Umbilical cord (tissue), 2 donors: ENCODE data around the gene FGF7. TPM values are rescaled to one million over a fixed set of nuclear protein-coding genes. Genes with fewer than 3 reads are reported as not detected.
"Not testable (repeated sequence)": the region's sequence is repeated elsewhere in the genome, so short reads cannot be mapped to it uniquely, and the experiment has no call there.

ENCODE experiments used
- DNase-seq: peaks from one replicate; pipeline ENCODE4 v3.0.0-alpha.2; 2015; ENCODE audit warnings: low spot score
- total RNA-seq: library from RNA; depleted of rRNA; stranded (reverse); fragments of >200 nt; gene quantifications from one replicate; pipeline ENCODE4 v1.2.3, GENCODE V29; 2014; ENCODE audit warnings: low replicate concordance; ENCODE audit not compliant: insufficient read depth

FGF7 gene, protein sequence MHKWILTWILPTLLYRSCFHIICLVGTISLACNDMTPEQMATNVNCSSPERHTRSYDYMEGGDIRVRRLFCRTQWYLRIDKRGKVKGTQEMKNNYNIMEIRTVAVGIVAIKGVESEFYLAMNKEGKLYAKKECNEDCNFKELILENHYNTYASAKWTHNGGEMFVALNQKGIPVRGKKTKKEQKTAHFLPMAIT
- total RNA-seq: 32.7 TPM

- peak; percentile 78 for DNase-seq
Observed at GRCh38 chr15:49423021-49423420, at the start of gene FGF7. FGF7 (plus strand) TSS chr15:49423242; CDS start chr15:49424298, 1,056 bp downstream.

GRCh38 chr15:49379996-49380395 is 43.0 kb upstream of the FGF7 start:
- DNase-seq: no peak

- DNase-seq: no peak
Observed at GRCh38 chr15:49380912-49381311, 42.1 kb upstream of the FGF7 start.

- DNase-seq: no peak
Observed at GRCh38 chr15:49382394-49382793, 40.6 kb upstream of the FGF7 start.

DNA sequence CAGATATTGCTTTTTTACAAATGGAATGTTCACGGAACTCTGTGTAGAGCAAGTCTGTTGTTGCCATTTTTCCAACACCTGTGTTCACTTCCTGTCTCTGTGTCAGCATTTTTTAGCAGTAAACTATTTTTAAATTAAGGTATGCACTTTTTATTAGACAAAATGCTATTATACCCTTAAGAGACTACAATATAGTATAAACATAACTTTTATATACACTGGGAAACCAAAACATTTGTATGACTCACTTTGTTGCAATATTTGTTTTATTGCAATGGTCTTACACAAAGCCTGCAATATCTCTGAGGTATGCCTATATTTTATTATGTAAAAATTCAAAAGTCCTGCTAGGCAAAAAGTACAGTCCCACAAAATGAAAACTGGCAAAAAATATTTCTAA is 39.8 kb upstream of the FGF7 start:
- no peak for DNase-seq

DNA sequence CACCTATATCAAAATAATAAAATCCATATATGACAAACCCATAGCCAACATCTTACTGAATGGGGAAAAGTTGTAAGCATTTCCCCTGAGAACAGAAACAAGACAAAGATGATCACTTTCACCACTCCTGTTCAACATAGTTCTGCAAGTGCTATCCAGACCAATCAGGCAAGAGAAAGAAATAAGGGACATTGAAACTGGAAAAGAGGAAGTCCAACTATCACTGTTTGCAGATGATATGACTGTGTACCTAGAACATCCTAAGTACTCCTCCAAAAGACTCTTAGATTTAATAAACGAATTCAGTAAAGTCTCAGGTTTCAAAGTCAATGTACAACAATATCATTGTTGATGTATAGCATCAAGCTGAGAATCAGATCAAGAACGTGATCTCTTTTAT is 35.6 kb upstream of the FGF7 start:
- DNase-seq: no peak

DNA sequence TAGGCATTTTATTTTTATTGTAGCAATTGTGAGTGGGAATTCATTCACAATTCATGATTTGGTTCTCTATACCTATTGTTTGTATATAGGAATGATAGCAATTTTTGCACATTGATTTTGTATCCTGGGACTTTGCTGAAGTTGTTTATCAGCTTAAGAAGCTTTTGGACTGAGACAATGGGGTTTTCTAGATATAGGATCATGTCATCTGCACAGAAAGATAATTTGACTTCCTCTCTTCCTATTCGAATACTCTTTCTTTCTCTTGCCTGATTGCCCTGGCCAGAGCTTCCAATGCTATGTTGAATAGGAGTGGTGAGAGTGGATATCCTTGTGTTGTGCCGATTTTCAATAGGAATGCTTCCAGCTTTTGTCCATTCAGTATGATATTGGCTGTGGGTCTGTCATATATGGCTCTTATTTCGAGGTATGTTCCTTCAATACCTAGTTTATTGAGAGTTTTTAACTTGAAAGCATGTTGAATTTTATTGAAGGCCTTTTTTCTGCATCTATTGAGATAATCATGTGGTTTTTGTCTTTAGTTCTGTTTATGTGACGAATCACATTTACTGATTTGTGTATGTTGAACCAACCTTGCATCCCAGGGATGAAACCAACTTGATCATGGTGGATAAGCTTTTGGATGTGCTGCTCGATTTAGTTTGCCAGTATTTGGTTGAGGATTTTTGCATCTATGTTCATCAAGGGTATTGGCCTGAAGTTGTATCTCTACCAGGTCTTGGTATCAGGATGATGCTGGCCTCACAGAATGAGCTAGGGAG is 20.3 kb upstream of the FGF7 start:
- not testable (repeated sequence) for DNase-seq

GRCh38 chr15:49406352-49407118 is 16.5 kb upstream of the FGF7 start:
- DNase-seq: no peak

DNA sequence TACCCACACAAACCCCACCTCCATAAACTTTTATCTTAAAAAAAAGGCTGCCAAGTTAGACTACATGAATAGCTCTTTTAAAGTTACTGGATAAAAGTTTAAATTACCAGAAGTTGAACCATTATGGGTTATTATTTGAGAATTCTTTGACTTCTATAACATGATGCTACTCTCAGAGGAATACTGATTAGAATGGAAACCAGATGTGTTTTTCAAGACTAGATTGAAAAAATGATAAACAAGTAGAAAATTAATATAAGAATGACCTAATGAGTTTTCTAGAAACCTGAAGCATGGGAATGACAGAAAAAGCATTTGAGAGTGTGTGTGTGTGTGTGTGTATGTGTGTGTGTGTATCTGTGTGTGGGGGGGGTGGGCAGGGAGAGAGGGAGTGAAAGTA is 12.4 kb upstream of the FGF7 start:
- no peak for DNase-seq

GRCh38 chr15:49412797-49413196 is 10.2 kb upstream of the FGF7 start:
- no peak for DNase-seq

GRCh38 chr15:49415149-49415548 is 7.9 kb upstream of the FGF7 start:
- no peak for DNase-seq

DNA sequence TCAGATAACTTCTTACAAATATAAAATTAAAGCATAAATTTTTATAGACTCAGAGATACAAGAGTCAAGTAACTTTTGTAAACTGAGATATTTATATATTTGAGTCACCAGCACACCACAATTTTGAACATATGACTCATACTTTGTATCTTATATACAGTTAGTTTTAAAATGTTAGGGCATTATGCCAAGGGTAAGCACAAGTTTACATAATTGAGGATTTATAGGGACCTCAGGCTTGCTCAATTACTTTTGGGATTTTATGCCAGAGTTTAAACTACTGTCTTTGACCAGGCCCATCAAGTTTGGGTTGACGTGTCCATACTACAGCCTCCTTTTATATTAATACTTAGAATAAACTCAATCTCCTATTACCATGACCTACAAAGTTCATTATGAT is 7.4 kb upstream of the FGF7 start:
- DNase-seq: peak; percentile 72

GRCh38 chr15:49418811-49419210 is 4.2 kb upstream of the FGF7 start:
- no peak for DNase-seq

DNA sequence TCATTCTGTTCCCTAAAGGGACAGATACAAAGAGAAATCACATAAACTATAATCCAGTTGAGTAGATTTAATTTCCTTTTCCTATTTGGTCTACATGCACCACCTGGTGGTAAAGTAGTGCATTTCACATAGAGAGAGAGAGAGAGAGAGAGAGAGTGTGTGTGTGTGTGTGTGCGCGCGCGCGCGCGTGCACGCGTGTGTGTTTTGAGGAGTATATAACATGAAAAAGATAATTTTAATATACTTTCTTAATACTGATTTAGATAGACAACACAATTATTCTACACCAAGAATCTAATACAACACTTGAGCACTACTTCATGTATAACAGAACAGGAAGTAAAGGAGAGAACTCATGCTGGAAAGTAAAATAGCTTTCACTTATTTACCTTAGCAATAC is 1.1 kb upstream of the FGF7 start:
- peak; percentile 46 for DNase-seq

- DNase-seq: peak; percentile 68
Observed at GRCh38 chr15:49423901-49424550, 984 bp downstream of the FGF7 start.

- DNase-seq: no peak
Observed at GRCh38 chr15:49424954-49425353, 1.9 kb downstream of the FGF7 start.

- DNase-seq: no peak
Observed at GRCh38 chr15:49427372-49427771, 4.3 kb downstream of the FGF7 start.

DNA sequence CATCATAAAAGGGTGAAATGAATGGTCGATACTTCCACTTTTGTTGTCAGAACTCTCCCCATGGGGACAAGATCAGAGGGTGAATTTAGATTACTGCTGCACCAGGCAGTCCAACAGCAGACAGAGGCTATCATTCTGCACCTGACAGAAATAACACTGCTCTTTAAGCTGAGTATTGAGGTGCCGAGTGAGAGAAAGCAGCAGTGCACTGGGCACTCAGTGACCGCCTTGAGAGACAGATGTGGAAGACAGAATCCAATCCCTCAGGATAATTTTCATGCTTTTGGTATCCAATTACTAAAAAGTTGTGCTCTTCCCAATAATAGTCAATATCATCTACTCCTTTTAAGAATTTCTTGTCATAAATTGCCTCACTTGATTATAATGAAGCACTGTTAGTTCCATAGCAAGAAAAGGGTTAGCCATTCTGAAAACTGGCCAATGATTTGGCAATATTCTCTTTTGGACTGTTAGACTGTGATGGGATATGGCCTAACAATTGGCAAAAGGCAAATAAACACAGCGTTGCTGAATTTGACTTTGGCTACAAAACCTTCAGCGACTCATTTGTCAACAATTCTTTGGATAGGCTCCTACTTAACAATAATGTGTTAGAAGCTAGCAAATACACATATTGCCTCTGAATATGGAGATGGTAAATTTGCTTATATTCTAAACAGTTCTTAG is 5.5 kb downstream of the FGF7 start:
- no peak for DNase-seq

GRCh38 chr15:49430046-49430445 is 7.0 kb downstream of the FGF7 start:
- no peak for DNase-seq

DNA sequence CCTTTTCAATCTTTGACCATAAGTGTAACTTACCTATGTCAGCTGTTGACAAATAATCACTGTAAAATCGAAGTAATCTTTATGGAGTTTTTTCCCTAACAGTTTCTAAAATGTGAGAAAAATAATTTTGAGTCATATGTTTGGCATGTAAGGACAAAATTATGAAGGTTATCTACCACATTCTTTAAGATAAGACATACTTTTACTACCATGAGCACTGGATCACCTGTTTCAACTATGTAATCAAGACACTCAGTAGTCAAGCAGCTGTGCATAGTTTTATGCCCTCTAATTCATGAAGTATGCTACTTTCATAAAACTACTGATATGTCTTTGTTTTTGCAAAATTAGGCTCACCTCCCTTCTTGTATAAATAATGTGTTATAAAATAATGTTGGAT is 12.1 kb downstream of the FGF7 start:
- no peak for DNase-seq

DNA sequence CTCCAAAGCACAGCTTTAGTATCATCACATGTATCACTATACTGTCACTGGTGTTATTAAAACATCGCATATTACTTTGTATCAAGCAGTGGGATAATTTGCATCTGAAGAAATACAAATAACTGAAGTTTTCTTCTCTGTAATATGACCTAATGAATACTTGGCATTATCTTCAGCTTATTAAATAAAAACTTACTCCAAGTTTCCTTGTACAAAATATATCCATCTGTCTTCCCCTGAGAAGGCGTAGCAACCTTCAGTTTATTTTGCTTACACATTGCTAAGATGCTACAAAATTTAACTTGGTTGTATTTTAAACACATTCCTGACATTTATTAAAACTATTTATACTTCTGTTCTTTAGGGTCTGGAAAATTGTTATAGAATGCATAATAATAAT is 13.7 kb downstream of the FGF7 start:
- DNase-seq: no peak
